NCI-H2029 treated with DMSO at 0.1 percent for 48 hours (cell line): ENCODE measurements around the gene SLC25A52.
"Not testable (repeated sequence)": the region's sequence is repeated elsewhere in the genome, so short reads cannot be mapped to it uniquely, and the experiment has no call there.

ENCODE experiments used
- DNase-seq: peaks from one replicate; lab custom pipeline; 2025; lab: John Stamatoyannopoulos, UW

Gene SLC25A52

GRCh38 chr18:31760695-31761094 is at the start of gene SLC25A52:
TSS of gene SLC25A52 (minus strand) at chr18:31760880. CDS start at chr18:31760661, 219 bp downstream.
- no peak for DNase-seq

- DNase-seq = not testable (repeated sequence)
Observed at GRCh38 chr18:31809049-31809448, 48.4 kb upstream of the SLC25A52 start.

- DNase-seq = no peak
Observed at GRCh38 chr18:31801078-31801477, 40.4 kb upstream of the SLC25A52 start.

GRCh38 chr18:31799257-31799656 is 38.6 kb upstream of the SLC25A52 start:
- DNase-seq = not testable (repeated sequence)

GRCh38 chr18:31798399-31798798 is 37.7 kb upstream of the SLC25A52 start:
- DNase-seq = no peak

GRCh38 chr18:31795747-31796146 is 35.1 kb upstream of the SLC25A52 start:
- DNase-seq = no peak

GRCh38 chr18:31793531-31793930 is 32.9 kb upstream of the SLC25A52 start:
- DNase-seq = no peak

GRCh38 chr18:31792580-31792911 is 31.9 kb upstream of the SLC25A52 start:
- DNase-seq = no peak

GRCh38 chr18:31791817-31792579 is 31.3 kb upstream of the SLC25A52 start:
- no peak for DNase-seq

GRCh38 chr18:31789409-31789808 is 28.7 kb upstream of the SLC25A52 start:
- DNase-seq = no peak

GRCh38 chr18:31783059-31783458 is 22.4 kb upstream of the SLC25A52 start:
- no peak for DNase-seq

GRCh38 chr18:31778391-31778950 is 17.8 kb upstream of the SLC25A52 start:
- DNase-seq = no peak

- DNase-seq = no peak
Observed at GRCh38 chr18:31776093-31776492, 15.4 kb upstream of the SLC25A52 start.

- no peak for DNase-seq
Observed at GRCh38 chr18:31774962-31775361, 14.3 kb upstream of the SLC25A52 start.

- no peak for DNase-seq
Observed at GRCh38 chr18:31774477-31774785, 13.8 kb upstream of the SLC25A52 start.

GRCh38 chr18:31773774-31774476 is 13.2 kb upstream of the SLC25A52 start:
- no peak for DNase-seq

- no peak for DNase-seq
Observed at GRCh38 chr18:31772699-31773098, 12.0 kb upstream of the SLC25A52 start.

- no peak for DNase-seq
Observed at GRCh38 chr18:31750273-31750672, 10.4 kb downstream of the SLC25A52 start.

GRCh38 chr18:31746396-31746795 is 14.3 kb downstream of the SLC25A52 start:
- DNase-seq = no peak

- no peak for DNase-seq
Observed at GRCh38 chr18:31744321-31745067, 16.2 kb downstream of the SLC25A52 start.

- not testable (repeated sequence) for DNase-seq
Observed at GRCh38 chr18:31743600-31743999, 17.1 kb downstream of the SLC25A52 start.

- no peak for DNase-seq
Observed at GRCh38 chr18:31741097-31741735, 19.5 kb downstream of the SLC25A52 start.
